GM19035 (cell line): ENCODE results near the gene RHOBTB1.
"Not testable (repeated sequence)": the region's sequence is repeated elsewhere in the genome, so short reads cannot be mapped to it uniquely, and the experiment has no call there.

ENCODE experiments used
- ATAC-seq: cut with Tn5 transposase; IDR thresholded peaks from one replicate; pipeline ENCODE4 v1.9.1; 2021; ENCODE audit not compliant: unreplicated experiment

The RHOBTB1 gene

GRCh38 chr10:60869652-60870415 is 74.2 kb downstream of the RHOBTB1 start:
- no peak for ATAC-seq

GRCh38 chr10:60868946-60869345 is 75.0 kb downstream of the RHOBTB1 start:
- no peak for ATAC-seq

DNA sequence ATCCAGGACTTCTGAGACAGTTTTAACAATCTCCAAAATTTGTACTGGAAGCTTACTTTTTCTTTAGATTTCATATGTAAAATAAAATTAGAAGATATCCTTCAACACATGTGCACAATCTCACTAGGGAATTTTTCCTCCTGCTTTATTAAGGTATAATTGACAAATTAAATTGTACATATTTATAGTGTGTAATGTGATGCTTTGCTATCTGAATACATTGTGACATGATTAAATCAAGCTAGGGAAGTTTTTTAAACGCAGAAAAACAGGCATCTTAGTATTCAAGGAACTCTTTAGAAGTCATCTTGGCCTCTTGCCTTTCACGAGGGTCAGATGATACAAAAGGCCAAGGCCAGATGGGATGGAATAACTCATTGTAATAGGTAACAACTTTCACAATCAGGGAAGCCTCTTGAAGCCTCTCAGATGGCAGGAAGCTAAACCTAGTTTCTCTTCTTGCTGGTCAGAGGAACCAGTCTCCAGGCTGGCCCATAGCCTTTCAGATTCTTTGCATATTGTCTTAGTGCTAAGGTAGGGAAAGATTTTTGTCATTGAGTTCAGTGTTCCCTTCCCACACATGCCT is 78.7 kb downstream of the RHOBTB1 start:
- ATAC-seq = no peak

- ATAC-seq = no peak
Measured at GRCh38 chr10:60863796-60864195, 80.2 kb downstream of the RHOBTB1 start.

DNA sequence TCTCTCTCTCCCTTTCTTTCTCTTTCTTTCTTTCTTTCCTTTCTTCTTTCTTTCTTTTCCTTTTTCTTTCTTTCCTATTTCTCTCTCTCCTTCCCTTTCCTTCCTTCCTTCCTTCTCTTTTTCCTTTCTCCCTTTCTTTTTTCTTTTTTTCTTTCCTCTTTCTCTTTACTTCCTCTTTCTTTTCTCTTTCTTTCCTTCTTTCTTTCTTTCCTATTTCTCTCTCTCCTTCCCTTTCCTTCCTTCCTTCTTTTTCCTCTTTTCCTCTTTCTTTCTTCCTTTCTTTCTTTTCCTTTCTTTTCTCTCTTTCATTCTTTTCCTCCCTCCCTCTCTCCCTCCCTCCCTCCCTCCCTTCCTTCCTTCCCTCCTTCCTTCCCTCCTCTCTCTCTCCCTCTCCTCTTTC is 81.5 kb downstream of the RHOBTB1 start:
- ATAC-seq = no peak

DNA sequence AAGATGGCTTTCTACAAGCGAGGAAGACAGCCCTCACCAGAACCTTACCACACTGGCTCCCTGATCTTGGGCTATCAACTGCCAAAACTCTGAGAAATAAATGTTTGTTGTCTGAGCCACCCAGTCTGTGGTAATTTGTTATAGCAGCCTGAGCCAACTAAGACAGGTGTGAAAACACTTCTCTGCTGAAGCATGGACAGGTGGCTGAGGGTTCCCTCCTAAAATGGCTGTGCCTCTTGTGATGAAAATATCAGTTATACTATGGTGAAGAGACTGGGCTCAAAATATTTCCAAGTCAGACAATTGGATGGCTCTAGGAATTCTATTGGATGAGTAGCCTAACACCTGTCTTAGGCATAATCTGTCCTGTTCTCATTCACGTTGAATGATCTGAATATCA is 87.6 kb downstream of the RHOBTB1 start:
- no peak for ATAC-seq

GRCh38 chr10:60853637-60854036 is 90.3 kb downstream of the RHOBTB1 start:
- ATAC-seq = no peak

DNA sequence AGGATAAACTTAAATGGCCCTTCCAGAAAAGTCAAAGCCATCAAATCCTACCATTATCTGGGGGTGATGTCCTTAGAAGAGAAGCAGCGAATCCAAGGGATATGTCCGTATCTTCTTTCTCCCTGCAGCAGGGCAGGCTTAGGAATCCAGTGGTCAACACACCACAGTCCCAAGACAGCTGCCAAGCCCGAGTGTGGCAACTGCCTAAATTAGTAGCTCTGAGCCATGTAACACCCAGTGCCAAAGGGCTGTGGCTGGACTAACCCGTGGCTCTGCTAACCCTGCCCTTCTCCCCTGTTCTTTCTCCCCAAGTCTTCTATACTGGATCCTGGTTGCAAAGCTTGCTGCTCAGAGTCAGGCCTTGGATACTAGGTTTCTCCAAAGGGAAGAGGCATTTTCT is 90.9 kb downstream of the RHOBTB1 start:
- ATAC-seq = no peak

- no peak for ATAC-seq
Measured at GRCh38 chr10:60849740-60850139, 94.2 kb downstream of the RHOBTB1 start.

DNA sequence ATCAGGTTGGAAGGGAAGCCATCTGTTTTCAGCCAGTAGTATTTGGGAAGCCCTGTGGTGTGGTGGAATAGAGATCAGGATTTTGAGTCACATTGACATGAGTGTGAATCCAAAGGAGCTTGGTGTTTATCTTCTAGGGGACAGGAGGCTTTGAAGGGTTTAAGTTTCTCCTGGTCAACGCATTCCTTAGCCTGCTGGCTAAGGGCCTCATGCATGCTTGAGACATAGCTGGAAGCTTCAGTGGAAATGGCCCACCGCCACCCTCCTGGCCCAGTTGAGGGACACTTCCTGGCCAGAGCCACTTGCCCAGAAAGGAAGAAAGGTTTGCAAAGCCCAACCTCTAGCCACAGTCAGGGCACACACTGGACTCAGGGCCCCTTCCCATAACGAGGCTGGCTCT is 94.8 kb downstream of the RHOBTB1 start:
- ATAC-seq = no peak

DNA sequence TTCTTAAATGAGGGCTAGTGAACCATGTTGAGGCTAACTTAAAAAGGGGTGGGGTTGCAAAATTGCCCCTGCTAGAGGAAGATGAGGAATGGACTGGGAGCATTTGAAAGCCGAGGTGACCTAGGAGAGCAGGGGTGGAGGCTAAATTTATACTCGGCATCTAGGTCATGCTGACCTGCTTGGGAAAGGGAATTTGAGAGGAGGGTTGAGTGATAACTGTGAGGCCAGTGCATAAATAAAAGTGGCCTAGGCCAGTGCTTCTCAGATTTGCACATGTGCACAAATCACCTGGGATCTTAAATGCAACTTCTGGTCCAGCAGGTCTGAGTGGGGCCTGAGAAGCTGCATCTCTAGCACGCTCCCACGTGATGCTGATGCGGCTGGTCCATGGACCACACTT is 95.3 kb downstream of the RHOBTB1 start:
- ATAC-seq = no peak

GRCh38 chr10:60848126-60848525 is 95.9 kb downstream of the RHOBTB1 start:
- no peak for ATAC-seq

GRCh38 chr10:60846173-60846572 is 97.8 kb downstream of the RHOBTB1 start:
- no peak for ATAC-seq

DNA sequence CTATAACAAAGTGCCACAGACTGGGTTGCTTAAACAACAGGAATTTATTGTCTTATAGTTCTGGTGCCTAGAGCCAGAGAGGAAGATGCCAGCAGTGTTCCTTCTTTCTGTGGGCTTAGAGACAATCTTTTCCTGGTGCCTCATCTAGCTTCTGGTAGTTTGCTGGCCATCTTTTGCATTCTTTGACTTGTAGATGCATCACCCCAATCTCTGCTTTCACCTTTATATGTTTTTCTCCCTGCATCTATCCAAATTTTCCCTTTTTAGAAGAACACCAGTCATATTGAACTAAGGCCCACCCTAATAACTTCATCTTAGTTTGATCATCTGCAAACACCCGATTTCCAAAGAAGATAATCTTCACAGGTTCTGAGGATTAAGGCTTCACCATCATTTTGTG is 98.9 kb downstream of the RHOBTB1 start:
- no peak for ATAC-seq

DNA sequence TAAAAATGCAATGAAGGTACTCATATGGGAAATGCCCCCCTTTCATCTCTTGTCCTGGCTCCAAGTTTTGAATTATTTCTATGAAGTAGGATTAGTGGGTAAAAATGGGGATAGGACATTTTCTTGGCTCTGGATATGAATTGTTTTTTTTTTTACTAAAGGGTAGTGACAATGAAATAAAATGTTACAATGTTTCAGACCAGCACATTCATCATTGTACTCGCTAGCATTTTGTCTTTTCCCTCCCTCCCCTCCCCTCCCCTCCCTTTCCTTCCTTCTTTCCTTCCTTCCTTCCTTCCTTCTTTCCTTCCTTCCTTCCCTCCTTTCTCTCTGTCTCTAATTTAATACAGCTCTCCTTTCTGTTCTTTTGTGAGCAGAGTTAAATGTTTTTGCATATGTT is 101.3 kb downstream of the RHOBTB1 start:
- ATAC-seq = no peak

- ATAC-seq = not testable (repeated sequence)
Measured at GRCh38 chr10:60841227-60841626, 102.8 kb downstream of the RHOBTB1 start.

- no peak for ATAC-seq
Measured at GRCh38 chr10:60835049-60835448, 108.9 kb downstream of the RHOBTB1 start.

- ATAC-seq = no peak
Measured at GRCh38 chr10:60834401-60834800, 109.6 kb downstream of the RHOBTB1 start.

GRCh38 chr10:60832136-60832535 is 111.8 kb downstream of the RHOBTB1 start:
- ATAC-seq = not testable (repeated sequence)

DNA sequence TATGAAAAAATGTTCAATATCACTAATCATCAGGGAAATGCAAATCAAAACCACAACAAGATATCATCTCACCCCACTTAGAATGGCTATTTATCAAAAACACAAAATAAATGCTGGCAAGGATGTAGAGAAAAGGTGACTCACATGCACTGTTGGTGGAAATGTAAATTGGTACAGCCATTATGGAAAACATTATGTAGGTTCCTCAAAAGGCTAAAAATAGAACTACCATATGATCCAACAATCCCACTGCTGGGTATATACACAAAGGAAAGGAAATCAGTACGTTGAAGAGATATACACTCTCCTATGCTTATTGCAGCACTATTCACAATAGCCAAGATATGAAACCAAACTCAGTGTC is 115.5 kb downstream of the RHOBTB1 start:
- no peak for ATAC-seq

DNA sequence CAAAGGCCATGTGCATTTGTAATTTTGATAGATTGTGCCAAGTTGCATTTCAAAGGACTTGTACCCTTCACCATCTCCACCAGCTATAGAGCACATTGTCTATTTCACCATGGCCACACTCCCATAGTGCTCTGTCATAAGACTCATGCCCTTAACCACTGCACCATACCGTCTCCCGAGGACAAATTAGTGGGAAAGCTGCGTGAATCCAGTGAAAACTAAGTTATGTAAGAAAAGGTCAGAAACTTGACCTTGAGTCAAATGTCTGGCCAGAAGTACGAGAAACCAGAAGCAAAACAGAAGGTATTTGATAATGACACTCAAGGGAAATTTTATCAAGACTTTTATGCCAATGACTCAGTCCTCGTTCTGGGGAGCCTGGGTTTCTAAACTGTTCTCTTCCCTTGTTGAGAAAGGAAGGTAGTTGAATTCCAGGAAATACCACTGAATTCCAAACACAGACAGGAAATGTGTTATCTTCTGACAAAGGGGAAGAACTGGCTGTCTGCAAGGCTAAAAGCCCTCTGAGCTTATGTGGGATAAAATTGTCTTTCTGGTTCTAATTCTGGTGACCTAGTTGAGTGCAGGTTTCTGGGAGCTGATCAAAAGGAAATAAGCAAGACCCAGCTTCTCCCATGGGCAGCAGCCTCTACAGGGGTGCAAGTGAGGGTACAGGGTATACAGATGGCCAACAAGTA is 116.0 kb downstream of the RHOBTB1 start:
- no peak for ATAC-seq

- no peak for ATAC-seq
Measured at GRCh38 chr10:60825520-60825919, 118.5 kb downstream of the RHOBTB1 start.
